ENCODE measurements around the gene SAP130. TPM values are rescaled to one million over a fixed set of nuclear protein-coding genes. Genes with fewer than 3 reads are reported as not detected.

Gene SAP130
- total and polyA plus RNA-seq, 8 donors: 19.1 to 27.7 (median 24.1) TPM

DNA sequence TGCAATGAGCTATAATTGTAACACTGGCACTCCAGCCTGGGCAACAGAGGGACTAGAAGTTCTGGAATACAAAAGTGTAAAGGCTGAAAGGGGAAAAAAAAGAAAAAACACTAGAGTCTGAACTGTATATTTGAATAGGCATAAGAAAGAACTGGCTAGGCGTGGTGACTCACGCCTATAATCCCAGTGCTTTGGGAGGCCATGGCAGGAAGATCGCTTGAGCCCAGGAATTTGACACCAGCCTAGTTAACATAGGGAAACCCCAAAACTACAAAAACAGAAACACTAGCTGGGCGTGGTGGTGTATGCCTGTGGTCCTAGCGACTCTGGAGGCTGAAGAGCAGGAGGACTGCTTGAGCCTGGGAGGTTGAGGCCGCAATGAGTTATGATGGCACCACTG is 70.6 kb downstream of the SAP130 start:
- H3K4me3 ChIP-seq: no peak overlapping the region
- TF ChIP-seq, protein P1, sequence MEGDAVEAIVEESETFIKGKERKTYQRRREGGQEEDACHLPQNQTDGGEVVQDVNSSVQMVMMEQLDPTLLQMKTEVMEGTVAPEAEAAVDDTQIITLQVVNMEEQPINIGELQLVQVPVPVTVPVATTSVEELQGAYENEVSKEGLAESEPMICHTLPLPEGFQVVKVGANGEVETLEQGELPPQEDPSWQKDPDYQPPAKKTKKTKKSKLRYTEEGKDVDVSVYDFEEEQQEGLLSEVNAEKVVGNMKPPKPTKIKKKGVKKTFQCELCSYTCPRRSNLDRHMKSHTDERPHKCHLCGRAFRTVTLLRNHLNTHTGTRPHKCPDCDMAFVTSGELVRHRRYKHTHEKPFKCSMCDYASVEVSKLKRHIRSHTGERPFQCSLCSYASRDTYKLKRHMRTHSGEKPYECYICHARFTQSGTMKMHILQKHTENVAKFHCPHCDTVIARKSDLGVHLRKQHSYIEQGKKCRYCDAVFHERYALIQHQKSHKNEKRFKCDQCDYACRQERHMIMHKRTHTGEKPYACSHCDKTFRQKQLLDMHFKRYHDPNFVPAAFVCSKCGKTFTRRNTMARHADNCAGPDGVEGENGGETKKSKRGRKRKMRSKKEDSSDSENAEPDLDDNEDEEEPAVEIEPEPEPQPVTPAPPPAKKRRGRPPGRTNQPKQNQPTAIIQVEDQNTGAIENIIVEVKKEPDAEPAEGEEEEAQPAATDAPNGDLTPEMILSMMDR (IDR thresholded peaks at IDR 0.05): no peak
- intact Hi-C loops (cut with DNase I): no loop called here
- H3K9me3 ChIP-seq: no peaks in the 10 kb centered on the region
- no peaks in the 10 kb centered on the region for H3K27me3 ChIP-seq
- no peaks in the 10 kb centered on the region for H3K4me1 ChIP-seq
- ATAC-seq (no peak), DNase-seq (no peak)
- H3K27ac ChIP-seq: no peak overlapping the region
- peaks cover 0 to 70% of the 10 kb centered on the region in 2 donors for H3K36me3 ChIP-seq

DNA sequence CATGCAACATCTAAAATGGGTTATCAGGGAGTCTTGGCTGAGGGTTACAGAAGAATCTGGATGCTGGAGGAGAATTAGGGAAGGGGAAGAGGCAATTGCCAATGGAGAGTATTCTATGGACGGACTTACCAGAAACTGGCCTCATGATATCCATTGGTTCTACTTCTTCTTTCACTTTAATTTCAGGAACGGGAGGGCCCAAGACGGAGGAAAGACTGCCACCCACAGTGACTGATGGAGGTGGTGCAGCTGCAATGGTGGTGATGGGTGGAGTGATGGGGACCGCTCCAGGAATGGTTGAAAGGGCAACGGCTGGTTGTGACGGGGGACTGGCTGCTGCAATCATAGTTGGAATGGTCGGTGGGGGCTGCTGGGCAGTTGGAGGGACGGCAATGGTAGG is 73.0 kb downstream of the SAP130 start:
- Histone ChIP-seq H3K9me3 (no peaks in the 10 kb centered on the region), H3K36me3 (peaks cover 0 to 70% of the 10 kb centered on the region in 2 donors), H3K27me3 (no peaks in the 10 kb centered on the region), H3K4me3 (no peak overlapping the region), H3K27ac (no peak overlapping the region), H3K4me1 (no peaks in the 10 kb centered on the region)
- no peak for DNase-seq
- no peak for ATAC-seq
- intact Hi-C loops (cut with DNase I): no loop called here
- TF ChIP-seq, protein P1 (IDR thresholded peaks at IDR 0.05): no peak

DNA sequence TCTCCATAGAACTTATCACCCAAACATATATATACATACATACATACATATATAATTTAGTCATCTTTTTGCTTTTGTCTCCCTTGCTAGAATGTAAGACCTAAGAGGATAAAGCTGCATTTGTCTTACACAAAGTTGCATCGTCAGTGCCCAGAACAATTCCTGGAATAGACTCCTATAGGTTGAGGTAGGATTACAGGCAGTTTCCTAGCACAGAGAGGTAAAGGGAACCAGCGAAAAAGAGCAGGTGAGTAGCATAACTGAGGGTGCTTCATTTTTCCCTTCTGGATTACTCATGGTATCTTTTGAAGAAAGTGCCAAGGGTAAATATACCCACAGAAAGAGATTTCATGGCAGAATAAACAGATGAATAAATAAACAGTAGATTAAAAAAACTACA is 74.0 kb downstream of the SAP130 start:
- Histone ChIP-seq H3K27ac (peak overlapping the region in 1 of 2 donors; percentile 26), H3K4me1 (no peaks in the 10 kb centered on the region), H3K4me3 (no peak overlapping the region), H3K9me3 (no peaks in the 10 kb centered on the region), H3K27me3 (no peaks in the 10 kb centered on the region), H3K36me3 (peaks cover 0 to 72% of the 10 kb centered on the region in 2 donors)
- intact Hi-C loops (cut with DNase I): no loop called here
- ATAC-seq (no peak), DNase-seq (no peak)
- TF ChIP-seq, protein P1 (IDR thresholded peaks at IDR 0.05): no peak

DNA sequence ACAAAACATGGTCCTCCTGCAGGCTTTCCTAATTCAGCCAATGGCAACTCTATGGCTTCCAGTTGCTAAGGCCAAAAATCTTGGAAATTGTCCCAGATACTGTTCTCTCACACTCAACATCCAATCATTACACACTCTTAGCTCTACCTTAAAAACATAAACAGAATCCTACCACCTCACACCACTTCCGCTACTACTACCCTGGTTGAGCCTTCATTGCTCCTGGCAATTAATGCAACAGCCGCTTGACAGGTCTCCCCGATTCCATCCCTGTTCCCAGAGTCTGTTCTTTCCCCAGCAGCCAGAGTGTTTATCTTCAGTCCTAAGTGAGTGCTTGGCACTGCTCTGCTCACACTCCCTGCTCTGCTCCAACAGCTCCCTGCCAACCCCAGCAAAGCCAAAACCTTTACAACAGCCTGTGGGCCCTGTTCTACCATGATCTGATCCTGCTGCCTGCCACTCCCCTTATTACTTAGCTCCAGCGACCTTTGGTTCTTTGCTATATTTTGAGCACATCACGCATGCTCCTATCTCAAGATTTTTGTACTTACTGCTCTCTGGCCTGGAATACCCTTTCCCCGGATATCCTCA is 74.6 kb downstream of the SAP130 start:
- peaks cover 0 to 75% of the 10 kb centered on the region in 2 donors for H3K36me3 ChIP-seq

DNA sequence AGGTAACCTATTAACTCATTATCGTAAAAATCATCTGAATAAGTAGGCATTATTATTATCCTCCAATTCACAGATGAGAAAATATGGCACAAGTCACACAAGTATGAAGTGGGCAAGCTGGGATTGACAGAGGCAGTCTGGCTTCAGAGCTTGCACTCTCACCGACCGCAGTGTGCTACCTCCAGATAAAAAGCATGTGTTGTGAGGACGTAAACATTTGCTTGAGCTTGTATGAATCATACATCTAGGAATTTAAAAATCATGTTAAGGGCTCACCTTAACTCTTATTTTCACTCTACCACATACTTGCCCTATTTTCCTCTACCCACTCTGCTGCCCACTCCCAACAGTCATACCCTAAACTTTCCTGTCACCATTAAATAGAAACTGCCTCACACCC is 76.8 kb downstream of the SAP130 start:
- no peak overlapping the region for H3K27ac ChIP-seq

More for the DNA sequence above, 74.6 kb downstream of the SAP130 start:
- Histone ChIP-seq H3K4me3 (no peak overlapping the region), H3K9me3 (no peaks in the 10 kb centered on the region), H3K4me1 (no peaks in the 10 kb centered on the region), H3K27me3 (no peaks in the 10 kb centered on the region), H3K27ac (peak overlapping the region; percentile 26 to 37)
- TF ChIP-seq, protein P1 (IDR thresholded peaks at IDR 0.05): no peak
- ATAC-seq (peak; percentile 90), DNase-seq (peak in 3 of 4 donors; percentile 42 to 65 (median 45))
- intact Hi-C loops (cut with DNase I): no loop called here

More for the DNA sequence above, 76.8 kb downstream of the SAP130 start:
- H3K9me3 ChIP-seq: no peaks in the 10 kb centered on the region
- TF ChIP-seq, protein P1 (IDR thresholded peaks at IDR 0.05): no peak
- peak; percentile 63 for ATAC-seq
- no peaks in the 10 kb centered on the region for H3K4me1 ChIP-seq
- intact Hi-C loops (cut with DNase I): no loop called here
- peaks cover 0 to 79% of the 10 kb centered on the region in 2 donors for H3K36me3 ChIP-seq
- no peak overlapping the region for H3K4me3 ChIP-seq
- no peak for DNase-seq
- no peaks in the 10 kb centered on the region for H3K27me3 ChIP-seq

Measured in left lung (tissue), 10 donors.